HG03175 (cell line): ENCODE results near the gene KLHL40.

Experiments
- ATAC-seq: cut with Tn5 transposase; IDR thresholded peaks from one replicate; pipeline ENCODE4 v1.9.1; 2021; ENCODE audit warnings: mild to moderate bottlenecking, moderate library complexity; ENCODE audit not compliant: unreplicated experiment

KLHL40 gene, protein sequence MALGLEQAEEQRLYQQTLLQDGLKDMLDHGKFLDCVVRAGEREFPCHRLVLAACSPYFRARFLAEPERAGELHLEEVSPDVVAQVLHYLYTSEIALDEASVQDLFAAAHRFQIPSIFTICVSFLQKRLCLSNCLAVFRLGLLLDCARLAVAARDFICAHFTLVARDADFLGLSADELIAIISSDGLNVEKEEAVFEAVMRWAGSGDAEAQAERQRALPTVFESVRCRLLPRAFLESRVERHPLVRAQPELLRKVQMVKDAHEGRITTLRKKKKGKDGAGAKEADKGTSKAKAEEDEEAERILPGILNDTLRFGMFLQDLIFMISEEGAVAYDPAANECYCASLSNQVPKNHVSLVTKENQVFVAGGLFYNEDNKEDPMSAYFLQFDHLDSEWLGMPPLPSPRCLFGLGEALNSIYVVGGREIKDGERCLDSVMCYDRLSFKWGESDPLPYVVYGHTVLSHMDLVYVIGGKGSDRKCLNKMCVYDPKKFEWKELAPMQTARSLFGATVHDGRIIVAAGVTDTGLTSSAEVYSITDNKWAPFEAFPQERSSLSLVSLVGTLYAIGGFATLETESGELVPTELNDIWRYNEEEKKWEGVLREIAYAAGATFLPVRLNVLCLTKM

DNA sequence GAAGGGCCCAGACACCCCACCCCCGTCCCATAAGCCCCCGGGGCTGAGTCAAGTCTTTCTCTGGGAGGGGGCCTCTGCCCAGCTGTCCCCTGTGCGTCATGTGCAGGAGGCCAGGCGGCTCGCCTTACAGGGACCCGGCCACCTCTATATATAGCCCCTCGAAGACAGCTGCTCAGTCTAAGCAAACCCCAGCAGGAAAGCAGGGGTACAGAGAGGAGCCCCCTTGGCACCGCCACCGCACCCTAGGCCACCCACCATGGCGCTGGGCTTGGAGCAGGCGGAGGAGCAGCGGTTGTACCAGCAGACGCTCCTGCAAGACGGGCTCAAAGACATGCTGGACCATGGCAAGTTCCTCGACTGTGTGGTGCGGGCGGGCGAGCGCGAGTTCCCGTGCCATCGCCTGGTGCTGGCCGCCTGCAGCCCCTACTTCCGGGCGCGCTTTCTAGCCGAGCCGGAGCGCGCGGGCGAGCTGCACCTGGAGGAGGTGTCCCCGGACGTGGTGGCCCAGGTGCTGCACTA, at the start of gene KLHL40:
KLHL40 (plus strand) TSS at position 175 of the 519 bp plus-strand sequence; CDS start at position 257, 82 bp downstream.
- no peak for ATAC-seq

DNA sequence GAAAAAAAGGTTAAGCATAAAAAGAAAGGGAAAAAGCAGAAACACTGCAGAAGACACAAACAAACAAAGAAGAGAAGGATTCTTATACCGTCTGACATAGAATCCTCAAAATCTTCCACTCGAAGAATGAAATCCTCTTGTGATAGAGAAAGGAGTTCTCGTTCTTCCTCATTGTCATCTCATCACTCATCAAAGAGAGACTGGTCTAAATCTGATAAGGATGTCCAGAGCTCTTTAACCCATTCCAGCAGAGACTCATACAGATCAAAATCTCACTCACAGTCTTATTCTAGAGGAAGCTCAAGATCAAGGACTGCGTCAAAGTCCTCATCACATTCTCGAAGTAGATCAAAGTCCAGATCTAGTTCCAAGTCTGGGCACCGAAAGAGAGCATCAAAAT, 48.3 kb upstream of the KLHL40 start:
- no peak for ATAC-seq

DNA sequence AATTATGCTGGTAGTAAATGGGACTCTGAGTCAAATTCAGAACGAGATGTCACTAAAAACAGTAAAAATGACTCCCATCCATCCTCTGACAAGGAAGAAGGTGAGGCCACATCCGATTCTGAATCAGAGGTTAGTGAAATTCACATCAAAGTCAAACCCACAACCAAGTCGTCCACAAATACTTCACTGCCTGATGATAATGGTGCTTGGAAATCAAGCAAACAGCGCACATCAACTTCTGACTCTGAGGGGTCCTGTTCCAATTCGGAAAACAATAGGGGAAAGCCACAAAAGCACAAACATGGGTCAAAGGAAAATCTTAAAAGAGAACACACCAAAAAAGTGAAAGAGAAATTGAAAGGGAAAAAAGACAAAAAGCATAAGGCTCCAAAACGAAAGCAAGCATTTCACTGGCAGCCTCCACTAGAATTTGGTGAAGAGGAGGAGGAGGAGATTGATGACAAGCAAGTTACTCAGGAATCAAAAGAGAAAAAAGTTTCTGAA, 46.9 kb upstream of the KLHL40 start:
- peak; percentile 51 for ATAC-seq

DNA sequence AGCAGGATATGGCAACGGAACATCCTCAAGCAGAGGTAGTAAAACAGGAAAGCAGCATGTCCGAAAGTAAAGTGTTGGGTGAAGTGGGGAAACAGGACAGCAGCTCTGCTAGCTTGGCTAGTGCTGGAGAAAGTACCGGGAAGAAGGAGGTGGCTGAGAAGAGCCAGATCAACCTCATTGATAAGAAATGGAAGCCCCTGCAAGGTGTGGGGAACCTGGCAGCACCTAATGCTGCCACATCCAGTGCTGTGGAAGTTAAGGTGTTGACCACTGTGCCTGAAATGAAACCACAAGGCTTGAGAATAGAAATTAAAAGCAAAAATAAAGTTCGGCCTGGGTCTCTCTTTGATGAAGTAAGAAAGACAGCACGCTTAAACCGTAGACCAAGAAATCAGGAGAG, 46.1 kb upstream of the KLHL40 start:
- ATAC-seq: no peak

DNA sequence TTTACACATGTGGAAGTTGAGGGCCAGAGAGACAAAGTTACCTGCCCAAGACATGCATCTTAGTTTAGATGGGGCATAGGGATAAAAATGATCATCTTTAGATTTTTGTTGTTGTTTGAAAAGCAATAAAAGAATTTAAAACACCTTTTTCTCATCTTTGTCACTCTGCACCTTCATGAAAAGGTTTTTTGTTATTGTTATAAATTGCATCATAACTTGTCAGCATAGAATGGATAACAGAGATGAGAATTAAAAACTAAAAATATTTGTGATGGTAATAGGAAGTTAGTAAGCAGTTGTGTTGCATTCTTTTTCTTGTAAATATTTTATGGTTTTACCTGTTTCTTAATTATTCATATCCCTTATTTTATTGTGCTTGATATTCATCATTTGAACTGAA, 45.2 kb upstream of the KLHL40 start:
- ATAC-seq: no peak

DNA sequence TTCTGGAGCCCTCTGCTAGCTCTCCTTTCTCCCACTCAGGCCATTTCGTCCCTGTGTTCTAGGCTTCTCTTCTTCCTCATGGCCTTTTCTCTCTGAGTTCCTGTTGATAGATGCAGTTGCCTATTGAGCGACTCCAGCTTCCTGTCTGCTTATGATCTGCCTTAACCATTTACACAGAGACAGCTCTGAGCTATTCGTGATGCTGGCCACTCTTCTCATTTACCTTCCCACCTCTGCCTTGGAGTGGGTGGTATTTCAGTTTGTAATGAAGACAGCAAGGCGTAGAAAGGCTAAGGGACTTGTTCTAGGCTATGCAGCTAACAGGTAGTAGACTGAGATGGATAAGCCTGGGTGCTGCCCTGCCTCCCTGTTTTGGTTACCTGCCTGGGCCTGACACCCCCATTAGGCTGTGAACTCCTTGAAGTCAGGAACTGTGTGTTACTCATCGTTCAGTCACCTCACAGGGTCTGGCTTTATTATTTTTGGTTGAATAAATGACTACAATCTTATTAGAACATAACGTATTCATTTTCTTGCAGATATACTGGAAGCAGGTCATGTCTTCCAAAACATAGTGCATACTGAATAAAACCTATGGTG, 44.5 kb upstream of the KLHL40 start:
- ATAC-seq: no peak

DNA sequence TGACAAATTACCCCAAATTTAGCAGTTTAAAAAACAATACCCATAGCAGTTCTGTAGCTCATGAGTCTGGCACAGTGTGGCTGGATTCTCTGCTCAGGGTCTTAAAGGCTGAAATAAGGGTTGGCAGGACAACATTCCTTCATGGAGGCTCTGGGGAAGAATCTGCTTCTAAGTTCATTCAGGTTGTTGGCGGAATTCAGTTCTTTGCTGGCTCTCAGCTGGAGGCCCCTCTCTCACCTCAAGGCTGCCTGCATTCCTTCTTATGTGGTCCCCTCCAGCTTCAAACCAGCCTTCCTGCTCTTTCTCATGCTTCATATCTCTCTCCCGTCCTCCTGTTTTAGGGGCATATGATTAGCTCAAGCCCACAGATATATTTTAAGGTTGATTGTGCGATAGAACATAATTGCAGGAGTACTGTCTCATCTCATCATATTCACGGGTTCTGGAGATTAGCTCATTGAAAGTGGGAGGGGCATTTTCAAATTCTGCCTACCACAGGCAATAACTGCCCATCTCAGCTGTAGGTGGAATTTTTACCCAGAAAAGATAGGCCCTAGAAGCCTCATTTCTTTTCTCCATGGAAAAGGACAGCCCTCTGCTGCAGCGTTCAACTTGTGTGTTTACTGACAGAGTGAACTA, 37.4 kb upstream of the KLHL40 start:
- no peak for ATAC-seq

DNA sequence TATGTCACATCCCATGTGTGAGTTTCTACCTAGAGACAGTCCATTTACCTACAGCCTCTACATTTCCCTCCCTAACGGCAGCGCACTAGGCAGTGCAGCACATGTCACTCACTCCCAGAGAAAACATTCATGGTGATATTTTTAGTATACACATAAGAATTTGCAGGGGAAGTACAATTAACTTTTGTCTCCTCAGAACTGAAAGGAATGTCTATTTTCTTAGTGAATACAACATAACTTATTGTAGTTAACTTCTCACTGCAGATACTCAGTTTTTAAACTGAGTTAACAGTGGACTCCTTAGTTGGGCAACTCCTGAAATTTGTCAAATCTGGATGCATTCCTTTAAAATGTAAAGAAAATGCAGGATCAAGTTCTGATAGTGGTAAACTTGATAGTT, 36.3 kb upstream of the KLHL40 start:
- ATAC-seq: no peak

DNA sequence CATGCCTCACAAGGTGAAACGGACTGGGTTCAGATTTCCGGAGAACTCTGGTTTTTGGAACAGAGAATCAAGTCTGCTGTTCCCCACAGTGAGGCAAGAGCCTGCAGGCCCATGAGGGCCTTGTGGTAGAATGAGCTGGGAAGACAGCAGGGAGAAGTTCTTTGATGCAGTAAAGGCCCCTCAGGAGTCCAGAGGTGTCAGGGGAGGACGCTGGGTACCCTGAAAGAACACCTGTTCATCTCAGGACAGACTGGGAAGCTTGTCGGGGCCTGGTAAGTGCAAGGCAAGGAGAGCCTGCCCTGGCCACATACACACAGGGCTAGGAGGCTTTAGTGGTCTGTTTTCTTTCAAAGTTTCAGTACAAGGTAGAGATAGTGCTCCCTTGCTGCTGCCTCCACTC, 35.6 kb upstream of the KLHL40 start:
- no peak for ATAC-seq

DNA sequence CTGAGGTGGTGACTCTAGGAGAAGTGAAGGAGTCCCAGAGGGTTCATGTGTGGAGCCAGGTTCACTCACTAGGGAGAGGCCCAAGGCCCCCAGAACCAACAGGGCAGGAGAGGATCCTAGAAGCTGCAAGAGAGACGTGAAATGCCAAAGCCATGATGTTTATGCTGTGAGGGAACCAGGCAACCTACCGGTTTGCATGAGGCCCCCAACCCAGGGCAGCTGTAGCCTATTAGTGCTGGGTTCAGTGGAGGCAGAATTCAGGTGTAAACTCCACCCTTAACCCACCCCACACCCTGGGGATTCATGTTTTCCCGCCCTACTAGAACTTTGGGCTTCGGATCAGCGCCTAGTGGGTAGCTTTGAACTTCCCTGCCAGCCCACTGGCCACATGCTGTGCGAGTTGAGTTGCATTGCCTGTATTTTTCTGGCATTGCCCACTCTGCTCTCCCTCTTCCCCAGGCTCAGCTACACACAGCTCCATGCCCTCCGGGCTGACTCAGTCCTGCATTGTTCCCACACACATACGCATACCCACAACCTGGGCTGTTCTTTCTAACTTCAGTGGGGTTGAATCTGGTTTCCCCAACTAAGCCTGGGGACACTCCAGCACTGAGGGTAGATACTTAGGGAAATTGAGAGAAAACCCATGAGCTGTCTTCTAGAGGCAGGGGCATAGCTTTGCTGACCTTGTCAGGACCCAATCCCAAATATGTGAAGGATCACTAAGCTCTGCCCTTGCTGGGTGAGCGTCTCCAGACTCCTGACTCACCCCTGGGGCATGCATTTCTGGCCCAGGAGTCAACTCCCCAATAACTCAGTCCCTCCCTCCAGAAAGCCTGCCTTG, 33.9 kb upstream of the KLHL40 start:
- no peak for ATAC-seq

DNA sequence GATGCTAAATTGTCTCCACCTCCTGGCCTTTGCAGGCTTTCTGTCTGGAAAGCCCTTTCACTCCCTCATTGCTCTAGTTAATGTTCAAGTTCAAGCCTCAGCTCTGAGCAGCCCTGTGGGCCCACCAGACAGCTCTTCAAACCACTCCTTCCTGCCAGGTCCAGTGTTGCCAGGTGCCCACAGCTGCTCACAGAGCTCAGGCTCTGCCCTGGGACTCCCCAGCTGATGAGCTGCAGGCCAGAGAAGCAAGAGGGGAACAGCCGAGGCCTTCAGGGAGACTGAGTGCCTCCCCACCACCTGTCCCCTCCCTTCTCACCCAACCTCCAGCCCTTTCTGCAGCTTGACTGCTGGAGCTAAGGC, 33.1 kb upstream of the KLHL40 start:
- no peak for ATAC-seq

DNA sequence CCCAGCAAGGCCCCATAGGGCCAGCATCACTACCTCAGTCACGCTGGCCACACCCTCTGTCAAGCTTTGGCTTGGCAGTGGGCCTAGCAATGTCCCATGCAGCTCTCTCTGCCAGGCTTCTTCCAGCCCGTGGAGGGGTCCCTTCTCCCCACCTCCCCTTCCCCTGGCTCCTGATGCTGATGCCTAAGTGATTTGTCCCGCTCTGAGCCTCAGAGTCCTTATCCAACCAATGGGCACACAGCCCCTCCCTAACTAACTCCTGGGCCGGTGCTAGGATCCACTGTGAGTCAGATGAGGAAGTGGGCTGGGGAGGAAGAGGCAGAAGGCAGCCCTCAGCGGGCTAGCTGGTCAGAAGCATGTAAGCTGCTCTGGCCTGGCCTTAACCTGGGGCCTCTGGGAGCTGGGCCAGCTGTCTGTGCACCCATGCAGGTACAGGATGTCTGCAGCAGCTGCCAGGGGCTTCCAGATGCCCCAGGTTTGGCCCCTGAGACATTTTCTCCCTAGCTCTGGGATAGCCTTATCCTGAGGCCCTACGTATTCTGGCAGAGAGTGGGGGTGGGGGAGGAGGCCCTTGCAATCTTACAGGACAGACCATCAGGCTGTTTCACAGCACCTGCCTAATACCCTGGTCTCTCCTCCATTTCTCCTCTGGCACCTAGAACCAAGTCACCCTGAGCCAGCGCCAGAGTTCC, 32.6 kb upstream of the KLHL40 start:
- ATAC-seq: peak; percentile 66

DNA sequence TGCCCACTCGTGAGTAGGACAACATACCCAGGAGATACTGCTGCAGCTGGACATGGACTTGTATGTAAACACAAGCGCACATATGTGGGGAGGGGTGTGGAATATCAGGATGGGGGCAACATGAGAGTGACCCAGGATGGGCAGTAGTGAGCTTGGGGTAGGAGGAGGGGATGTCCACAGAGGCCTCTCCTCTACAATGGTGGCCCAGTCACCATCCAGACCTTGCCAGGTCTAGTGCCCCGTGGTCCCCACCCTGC, 32.1 kb upstream of the KLHL40 start:
- ATAC-seq: no peak

DNA sequence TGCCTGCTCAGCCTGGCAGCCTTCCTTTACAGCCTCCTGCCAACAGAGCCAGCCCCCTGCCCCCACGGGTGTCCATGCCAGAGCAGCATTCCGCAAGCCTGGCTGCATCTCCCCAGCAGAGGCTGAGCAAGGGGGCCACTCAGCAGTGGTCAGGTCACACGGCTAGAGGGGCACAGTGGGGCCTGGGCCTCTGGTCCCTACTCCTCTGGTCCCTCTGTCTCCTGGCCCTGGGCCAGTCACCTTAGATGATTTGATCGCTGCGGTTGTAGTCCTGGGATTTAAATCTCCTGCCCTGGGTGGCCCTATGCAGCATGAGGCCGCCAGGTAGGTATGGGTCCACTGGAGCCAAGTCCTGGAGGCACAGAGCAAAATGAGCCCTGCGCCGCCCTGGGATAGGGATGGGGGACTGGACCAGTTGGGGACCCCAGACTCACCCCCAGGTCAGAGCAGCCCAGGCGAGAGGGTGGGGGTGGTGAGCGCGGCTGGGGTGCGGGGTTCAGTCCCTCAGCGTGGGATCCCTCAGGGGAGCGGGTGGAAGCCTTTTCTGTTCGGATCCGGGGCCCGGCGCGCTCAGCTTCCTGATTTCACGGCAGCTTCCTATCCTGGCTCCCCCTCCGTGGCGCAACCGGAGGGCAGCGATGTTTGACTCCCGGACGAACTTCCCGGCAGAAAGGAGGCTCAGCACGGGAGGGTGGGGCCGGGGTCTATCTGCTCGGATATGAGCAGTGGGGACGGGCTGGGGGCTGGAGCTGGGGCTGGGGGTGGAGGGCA, 31.6 kb upstream of the KLHL40 start, which contains the start of gene ZBTB47:
ZBTB47 (plus strand) TSS at position 138 of the 771 bp plus-strand sequence. CDS start 4,659 bp downstream, outside the sequence.
- ATAC-seq: no peak

DNA sequence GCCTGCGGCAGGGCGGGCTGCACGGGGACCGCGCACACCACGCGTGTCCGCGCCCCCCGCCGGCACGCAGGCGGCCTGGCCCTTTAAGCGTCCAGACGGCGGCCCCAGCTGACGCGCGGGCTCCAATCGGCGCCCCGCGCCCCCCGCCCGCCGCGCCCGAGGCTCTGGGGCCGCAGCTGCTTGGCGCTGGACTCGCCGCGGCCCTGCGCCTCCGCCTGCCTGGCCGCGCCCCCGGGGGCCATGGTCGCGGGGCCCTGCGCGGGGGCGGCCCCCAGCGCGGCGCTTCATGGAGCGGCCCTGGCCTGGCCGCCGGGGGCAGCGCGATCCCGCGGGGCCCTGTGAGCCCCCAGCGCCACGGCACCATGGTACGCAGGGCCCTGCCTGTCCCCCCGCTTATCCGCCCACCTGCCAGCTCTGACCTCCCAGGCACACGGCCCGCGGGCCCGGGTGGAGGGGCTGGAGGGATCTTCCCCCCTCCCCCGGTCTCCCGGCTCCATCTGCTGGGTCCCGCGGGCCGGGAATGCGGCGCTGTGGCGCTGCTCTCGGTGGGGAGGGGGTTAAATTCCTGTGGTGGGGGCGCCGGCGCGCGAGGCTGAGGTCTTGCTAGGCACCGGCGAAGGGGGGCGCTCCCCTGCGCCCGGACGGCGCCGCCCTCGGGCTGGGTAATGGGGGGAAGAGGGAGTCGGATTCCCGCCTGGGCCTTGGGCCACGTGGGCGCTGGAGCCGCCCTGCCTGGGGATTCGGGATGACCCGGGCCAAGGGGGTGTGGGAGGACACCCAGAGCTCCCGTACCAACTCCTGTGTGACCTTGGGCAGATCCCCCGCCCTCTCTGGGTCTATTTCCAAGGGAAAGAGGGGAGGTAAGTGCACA, 30.8 kb upstream of the KLHL40 start:
- ATAC-seq: no peak

DNA sequence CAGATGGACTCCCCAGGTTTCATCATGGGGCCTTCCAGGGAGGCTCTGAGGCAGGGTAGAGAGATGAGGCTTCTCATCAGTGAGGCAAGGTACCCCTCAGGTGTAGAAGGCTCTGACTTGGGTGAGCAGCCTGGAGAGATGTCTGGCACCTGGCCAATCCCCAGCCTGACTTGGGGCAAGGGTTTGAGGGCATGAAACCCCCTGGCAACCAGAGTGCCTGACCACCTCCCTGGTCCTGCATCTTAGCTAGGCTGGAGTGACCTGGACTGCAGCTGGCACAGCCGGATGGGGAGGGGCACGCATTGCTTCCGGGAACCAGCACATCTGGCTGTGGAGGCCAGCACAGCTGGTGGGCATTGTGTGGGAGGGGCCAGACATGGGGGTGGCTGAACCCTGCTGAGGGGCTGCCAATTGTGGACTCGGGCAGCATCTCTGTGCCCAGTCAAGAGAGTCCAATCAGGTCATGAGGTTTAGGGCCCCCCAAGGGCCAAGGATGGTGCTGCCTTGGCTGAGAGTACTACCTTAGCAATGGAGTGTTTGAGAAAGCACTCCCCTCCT, 29.9 kb upstream of the KLHL40 start:
- no peak for ATAC-seq

DNA sequence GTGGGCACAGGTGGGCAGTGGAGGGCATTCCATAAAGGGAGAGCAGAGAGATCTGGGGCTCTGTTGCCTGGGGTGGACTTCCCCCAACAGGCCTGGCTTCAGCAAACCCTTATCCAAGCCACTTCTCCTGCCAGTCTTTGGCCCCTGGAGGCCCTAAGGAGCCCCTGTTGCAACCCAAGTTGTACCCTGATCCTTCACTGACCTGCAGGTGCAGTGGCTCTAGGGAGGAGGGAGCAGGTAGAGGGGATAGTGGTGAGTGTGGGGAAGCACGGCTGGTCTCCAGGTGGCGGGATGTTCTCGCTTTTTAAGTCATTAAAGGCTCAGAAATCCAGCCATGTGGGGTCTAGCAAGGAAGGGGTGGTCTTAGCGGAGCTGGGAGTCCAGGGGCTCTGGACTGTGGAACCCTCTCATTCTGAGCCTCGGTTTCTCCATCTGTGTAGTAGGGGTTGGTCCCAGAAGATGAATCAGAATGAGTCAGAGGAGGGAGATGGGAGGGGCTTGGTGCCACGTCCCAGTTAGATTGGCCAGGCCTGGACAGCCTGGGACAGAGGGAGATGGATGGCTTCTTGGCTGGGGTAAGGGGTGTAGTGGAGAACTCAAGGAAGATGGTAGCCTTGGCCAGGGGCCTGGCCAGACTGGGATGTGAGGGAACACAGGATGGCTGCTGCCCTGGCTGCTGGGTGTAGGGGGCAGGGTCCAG, 29.2 kb upstream of the KLHL40 start:
- no peak for ATAC-seq
